GM23338 (cell line): ENCODE results near the gene SURF1.

Experiments
- CTCF ChIP-seq, 2 experiments: fragments of 200-600 bp in 1 of 2; sonication (generic) in 1 of 2; conservative IDR thresholded peaks; 2 replicates each; pipeline versions ENCODE4 v1.5.1 to v1.6.1; 2016 to 2017; ENCODE audit warnings: antibody characterized with exemption in 2 of 2, low read depth in 2 of 2, mild to moderate bottlenecking in 2 of 2, moderate library complexity in 1 of 2
- EZH2 ChIP-seq: fragments of 200-600 bp; sonication (generic); IDR thresholded peaks from one replicate; pipeline ENCODE4 v1.8.0; 2017; ENCODE audit warnings: antibody characterized with exemption, mild to moderate bottlenecking, low read depth; ENCODE audit not compliant: unreplicated experiment
- JUNB ChIP-seq: IDR thresholded peaks from one replicate; pipeline ENCODE4 v1.6.1; 2016; ENCODE audit warnings: antibody characterized with exemption; ENCODE audit not compliant: unreplicated experiment
- POLR2AphosphoS5 ChIP-seq: IDR thresholded peaks from 2 replicates; pipeline ENCODE4 v1.6.1; 2016; ENCODE audit warnings: antibody characterized with exemption, low read depth
- ZNF462 ChIP-seq: fragments of 250-450 bp; sonication (Bioruptor Pico); IDR thresholded peaks from 2 replicates; pipeline ENCODE4 v1.5.0; 2020; ENCODE audit warnings: mild to moderate bottlenecking, moderate library complexity

- TF ChIP-seq CTCF (conservative IDR thresholded peaks at IDR 0.05; ENCODE audit: low read depth in 2 of 2), result no peak
- TF ChIP-seq POLR2AphosphoS5, result no peak
- no peak for TF ChIP-seq EZH2
- no peak for TF ChIP-seq JUNB
- no peak for TF ChIP-seq ZNF462 (CRISPR knock-in tag)
These were observed 11.5 kb upstream of the SURF1 start for GRCh38 chr9:133367778-133368177.
